SK-N-MC (cell line): ENCODE results near the gene FAT2.
"Not testable (repeated sequence)": the region's sequence is repeated elsewhere in the genome, so short reads cannot be mapped to it uniquely, and the experiment has no call there.

Experiments
- DNase-seq: peaks from one replicate; pipeline ENCODE4 v3.0.0-alpha.2; 2011; ENCODE audit warnings: low read depth, low spot score
- H3K27ac ChIP-seq: fragments of 200-600 bp; sonication (generic); 2 replicates; pipeline ENCODE4 v1.5.1; 2016; ENCODE audit warnings: mixed run types
- H3K36me3 ChIP-seq: fragments of 200-600 bp; sonication (generic); 2 replicates; pipeline ENCODE4 v1.6.1; 2017; ENCODE audit warnings: antibody characterized with exemption, low read length, mixed read lengths; ENCODE audit not compliant: insufficient read depth
- H3K4me3 ChIP-seq: fragments of 200-600 bp; sonication (generic); 2 replicates; pipeline ENCODE4 v1.5.1; 2016
- H3K9ac ChIP-seq: fragments of 200-600 bp; sonication (generic); 2 replicates; pipeline ENCODE4 v1.8.0; 2017; ENCODE audit warnings: mixed run types, mixed read lengths; ENCODE audit not compliant: insufficient read length
- H3K9me3 ChIP-seq: fragments of 200-600 bp; sonication (generic); 2 replicates; pipeline ENCODE4 v1.6.1; 2017; ENCODE audit warnings: low read depth, mild to moderate bottlenecking, antibody characterized with exemption, low read length, moderate library complexity, mixed read lengths
- EZH2 ChIP-seq: fragments of 200-600 bp; sonication (generic); IDR thresholded peaks from one replicate; pipeline ENCODE4 v1.6.1; 2017; ENCODE audit warnings: antibody characterized with exemption
- FOXP2 ChIP-seq: optimal IDR thresholded peaks from 2 replicates; pipeline ENCODE3; 2011; ENCODE audit warnings: mild to moderate bottlenecking, moderate library complexity; ENCODE audit not compliant: insufficient read depth; ENCODE audit errors: extremely low read length, control extremely low read depth
- POLR2AphosphoS5 ChIP-seq: IDR thresholded peaks from 2 replicates; pipeline ENCODE4 v1.6.1; 2012; ENCODE audit warnings: mild to moderate bottlenecking, low read depth, low read length, borderline replicate concordance

FAT2 gene

GRCh38 chr5:151592855-151593408, 1.8 kb upstream of the FAT2 start:
- Histone ChIP-seq H3K9me3 (no peaks in the 10 kb centered on the region), H3K4me3 (no peak overlapping the region), H3K36me3 (no peaks in the 10 kb centered on the region), H3K27ac (no peak overlapping the region), H3K9ac (no peak overlapping the region)
- no peak for DNase-seq
- TF ChIP-seq POLR2AphosphoS5, result no peak

DNA sequence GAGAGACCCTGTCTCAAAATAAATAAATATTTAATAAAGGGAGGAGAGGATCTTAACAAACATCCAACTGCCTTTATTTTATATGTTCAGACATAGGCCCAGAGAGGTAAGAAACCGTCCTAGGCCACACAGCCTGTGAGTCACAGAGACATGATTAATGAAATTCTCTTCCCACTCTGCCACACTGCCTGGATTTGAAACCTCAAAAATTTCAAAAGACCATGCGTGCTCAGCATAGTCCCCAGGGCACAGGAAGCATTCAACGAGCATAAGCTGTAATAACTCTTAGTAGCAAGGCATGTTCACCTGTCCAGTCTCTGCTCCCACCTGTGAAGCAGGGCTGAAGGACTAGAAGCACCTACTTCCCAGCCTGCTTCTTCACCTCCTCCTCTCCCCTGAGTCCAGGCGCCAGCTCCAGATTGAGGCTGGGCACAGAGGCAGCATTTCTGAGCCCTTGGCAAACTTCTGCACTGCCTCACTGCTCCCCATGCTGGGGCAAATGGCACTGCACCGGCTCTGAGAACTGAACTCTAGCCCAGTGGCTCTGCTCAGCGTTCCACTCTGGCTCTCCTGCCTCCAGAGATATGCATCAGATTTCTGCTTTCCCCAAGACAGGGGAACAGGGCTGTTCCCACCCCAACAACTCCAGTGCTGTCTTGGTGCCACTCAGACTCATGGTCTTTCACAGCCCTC, 1.1 kb downstream of the FAT2 start:
- no peak for DNase-seq
- no peak for TF ChIP-seq POLR2AphosphoS5
- TF ChIP-seq FOXP2, result no peak
- TF ChIP-seq EZH2, result no peak
- no peak overlapping the region for H3K9ac ChIP-seq
- H3K27ac ChIP-seq, result no peak overlapping the region
- no peaks in the 10 kb centered on the region for H3K36me3 ChIP-seq
- no peak overlapping the region for H3K4me3 ChIP-seq
- no peaks in the 10 kb centered on the region for H3K9me3 ChIP-seq

DNA sequence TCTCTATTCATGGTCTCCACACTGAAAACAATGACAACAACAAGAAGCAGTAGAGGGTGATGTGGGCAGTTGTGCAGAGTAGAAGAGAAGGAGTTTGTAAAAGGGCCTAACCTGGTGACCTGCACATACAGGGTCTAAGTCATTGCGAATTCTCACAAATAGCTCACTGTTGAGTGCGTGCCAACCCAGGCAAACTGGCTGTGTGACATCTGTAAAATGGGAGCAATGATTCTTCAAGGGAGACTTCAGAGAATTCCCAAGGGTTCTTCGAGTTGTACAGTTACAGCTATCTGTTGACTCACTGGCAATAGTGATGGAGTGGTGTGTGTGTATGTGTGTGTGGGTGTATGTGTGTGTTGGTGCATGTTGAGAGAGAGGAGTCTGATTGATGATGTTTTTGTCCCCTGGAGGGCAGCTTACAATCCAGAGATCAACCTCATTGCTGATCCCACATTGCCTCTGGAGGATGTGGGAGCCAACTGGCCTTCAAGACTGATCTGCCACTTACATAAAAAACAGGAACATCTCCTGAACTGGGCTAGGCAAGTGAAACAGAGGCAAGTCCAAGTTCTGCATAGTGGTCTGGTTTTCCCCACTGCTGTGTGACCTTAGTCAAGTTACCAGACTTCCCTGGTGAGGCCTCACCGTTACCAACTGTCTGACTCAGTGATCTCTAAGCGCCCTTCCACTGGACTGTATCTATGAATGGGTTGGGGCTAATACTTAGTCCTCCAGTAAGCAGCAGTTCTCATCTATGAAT, 3.2 kb downstream of the FAT2 start:
- no peak overlapping the region for H3K4me3 ChIP-seq
- no peak overlapping the region for H3K27ac ChIP-seq
- DNase-seq, result no peak
- TF ChIP-seq FOXP2 (no peak), EZH2 (no peak), POLR2AphosphoS5 (no peak)
- H3K9ac ChIP-seq, result no peak overlapping the region
- no peaks in the 10 kb centered on the region for H3K36me3 ChIP-seq
- no peaks in the 10 kb centered on the region for H3K9me3 ChIP-seq

- DNase-seq, result no peak
These were observed 5.2 kb downstream of the FAT2 start for GRCh38 chr5:151585970-151586369.

GRCh38 chr5:151585344-151585743, 5.8 kb downstream of the FAT2 start:
- H3K36me3 ChIP-seq, H3K4me3 ChIP-seq, DNase-seq, H3K9me3 ChIP-seq, H3K9ac ChIP-seq, H3K27ac ChIP-seq: not testable (repeated sequence)

More at GRCh38 chr5:151585970-151586369, 5.2 kb downstream of the FAT2 start:
- H3K4me3 ChIP-seq, result no peak overlapping the region
- H3K9me3 ChIP-seq, result no peaks in the 10 kb centered on the region
- H3K27ac ChIP-seq, result no peak overlapping the region
- no peak overlapping the region for H3K9ac ChIP-seq
- H3K36me3 ChIP-seq, result no peaks in the 10 kb centered on the region
- TF ChIP-seq EZH2 (no peak), POLR2AphosphoS5 (no peak), FOXP2 (no peak)

GRCh38 chr5:151584057-151584937, 6.8 kb downstream of the FAT2 start:
- Histone ChIP-seq H3K36me3 (no peaks in the 10 kb centered on the region), H3K9ac (no peak overlapping the region), H3K4me3 (no peak overlapping the region), H3K27ac (no peak overlapping the region), H3K9me3 (no peaks in the 10 kb centered on the region)
- no peak for DNase-seq
- TF ChIP-seq EZH2 (no peak), FOXP2 (no peak), POLR2AphosphoS5 (no peak)

- TF ChIP-seq EZH2 (no peak), POLR2AphosphoS5 (no peak), FOXP2 (no peak)
- H3K36me3 ChIP-seq, result no peaks in the 10 kb centered on the region
- no peaks in the 10 kb centered on the region for H3K9me3 ChIP-seq
- H3K4me3 ChIP-seq, result no peak overlapping the region
- H3K9ac ChIP-seq, result no peak overlapping the region
- H3K27ac ChIP-seq, result no peak overlapping the region
- no peak for DNase-seq
These were observed 9.1 kb downstream of the FAT2 start for GRCh38 chr5:151581812-151582583.

DNA sequence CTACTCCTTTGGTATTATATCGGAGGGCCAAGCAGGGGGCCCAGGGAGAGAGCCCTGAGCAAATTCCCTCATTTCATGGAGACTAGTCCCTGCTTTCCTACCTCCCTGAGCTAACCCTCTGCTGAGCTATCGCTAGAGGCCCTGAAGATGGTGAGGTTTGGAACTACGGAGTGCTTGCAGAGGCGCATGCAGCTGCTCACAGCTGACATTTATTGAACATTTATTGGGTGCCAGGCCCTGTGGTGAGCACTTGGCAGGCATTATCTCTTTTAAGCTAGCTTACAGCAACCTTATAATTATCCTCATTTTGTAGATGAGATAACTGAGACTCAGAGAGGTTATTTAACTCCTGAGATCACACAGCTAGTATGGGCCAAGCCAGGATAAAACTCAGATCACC, 9.8 kb downstream of the FAT2 start:
- no peak overlapping the region for H3K27ac ChIP-seq
- no peak for TF ChIP-seq FOXP2
- no peak for TF ChIP-seq EZH2

More for the DNA sequence above, 9.8 kb downstream of the FAT2 start:
- Histone ChIP-seq H3K4me3 (no peak overlapping the region), H3K9me3 (no peaks in the 10 kb centered on the region), H3K9ac (no peak overlapping the region), H3K36me3 (no peaks in the 10 kb centered on the region)
- DNase-seq, result no peak
